OCI-LY7 (cell line): ENCODE data around the gene ACCS.

Experiments
- CTCF ChIP-seq: fragments of 200-600 bp; sonication (generic); conservative IDR thresholded peaks from 2 replicates; pipeline ENCODE4 v1.5.1; 2014; ENCODE audit warnings: mild to moderate bottlenecking, antibody characterized with exemption, low read length, moderate library complexity, mixed read lengths
- EZH2phosphoT487 ChIP-seq: fragments of 200-600 bp; sonication (generic); IDR thresholded peaks from 2 replicates; pipeline ENCODE4 v1.6.1; 2018; ENCODE audit warnings: low read depth, borderline replicate concordance, mild to moderate bottlenecking, mixed run types, antibody characterized with exemption, low read length, moderate library complexity, mixed read lengths

- TF ChIP-seq CTCF: no peak
- no peak for TF ChIP-seq EZH2phosphoT487
These were observed 16.6 kb downstream of the ACCS start for GRCh38 chr11:44082645-44083044.
